Esophagus squamous epithelium (tissue), 4 donors: ENCODE measurements around the gene ARPC3.
"Not testable (repeated sequence)": the region's sequence is repeated elsewhere in the genome, so short reads cannot be mapped to it uniquely, and the experiment has no call there.

ENCODE experiments used
- CTCF ChIP-seq, 6 experiments: fragments of 450-650 bp in 4 of 6; fragments of 200-600 bp in 2 of 6; sonication (generic) in 2 of 6; IDR thresholded peaks; one replicate each; pipeline ENCODE4 v1.5.1; 2016 to 2019; ENCODE audit warnings: antibody characterized with exemption in 6 of 6, mild to moderate bottlenecking in 4 of 6, moderate library complexity in 4 of 6
- POLR2A ChIP-seq, 4 donors: fragments of 450-650 bp; IDR thresholded peaks; one replicate each; pipeline ENCODE4 v1.6.1; 2017; ENCODE audit warnings: antibody characterized with exemption in 4 of 4, mild to moderate bottlenecking in 4 of 4, moderate library complexity in 3 of 4

DNA sequence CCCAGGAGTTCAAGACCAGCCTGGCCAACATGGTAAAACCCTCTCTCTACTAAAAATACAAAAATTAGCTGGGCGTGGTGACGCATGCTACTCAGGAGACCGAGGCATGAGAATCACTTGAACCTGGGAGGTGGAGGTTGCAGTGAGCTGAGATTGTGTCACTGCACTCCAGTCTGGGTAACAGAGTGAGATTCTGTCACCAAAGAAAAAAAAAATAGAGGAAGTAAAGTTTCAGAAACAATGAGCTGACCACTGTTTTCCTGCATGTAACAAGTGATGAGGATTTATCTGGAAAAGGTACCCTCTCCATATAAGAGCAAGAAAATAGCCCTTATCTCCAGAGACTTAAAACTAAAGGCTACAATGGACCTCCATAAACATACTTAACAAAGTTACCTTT, 33.0 kb downstream of the ARPC3 start:
- TF ChIP-seq POLR2A, CTCF (IDR thresholded peaks at IDR 0.05): not testable (repeated sequence)
